Astrocyte of the cerebellum (primary cell): ENCODE data around the gene SCAF8.

Experiments
- DNase-seq: peaks from one replicate; pipeline ENCODE4 v3.0.0-alpha.2; 2011; ENCODE audit warnings: low read depth
- H3K4me3 ChIP-seq: 2 replicates; pipeline ENCODE4 v1.5.1; 2011; ENCODE audit warnings: mild to moderate bottlenecking, low read depth, low read length, moderate library complexity
- CTCF ChIP-seq: IDR thresholded peaks from 2 replicates; pipeline ENCODE4 v1.5.1; 2012; ENCODE audit warnings: low read length, low read depth, moderate library complexity, mild to moderate bottlenecking; ENCODE audit errors: missing control alignments
- in situ Hi-C: cut with HindIII; loops from 2 replicates; pipeline ENCODE4 v1.10.0; 2017; ENCODE audit warnings: low sequenced_read_pairs

Gene SCAF8

GRCh38 chr6:154745243-154745642, 12.0 kb downstream of the SCAF8 start:
- in situ Hi-C loops, result no loop called here

GRCh38 chr6:154749341-154749740, 16.1 kb downstream of the SCAF8 start:
- no peak for DNase-seq
- no peak overlapping the region for H3K4me3 ChIP-seq
- no peak for TF ChIP-seq CTCF
- in situ Hi-C loops, result no loop called here

More at GRCh38 chr6:154745243-154745642, 12.0 kb downstream of the SCAF8 start:
- TF ChIP-seq CTCF, result no peak
- no peak for DNase-seq
- H3K4me3 ChIP-seq, result no peak overlapping the region

GRCh38 chr6:154751011-154751800, 18.0 kb downstream of the SCAF8 start:
- no peak for TF ChIP-seq CTCF
- no peak for DNase-seq
- in situ Hi-C loops, result no loop called here
- H3K4me3 ChIP-seq, result no peak overlapping the region

GRCh38 chr6:154752022-154752421, 18.8 kb downstream of the SCAF8 start:
- in situ Hi-C loops, result no loop called here
- DNase-seq, result no peak
- no peak for TF ChIP-seq CTCF
- no peak overlapping the region for H3K4me3 ChIP-seq

- in situ Hi-C loops, result no loop called here
- peak; percentile 39 for DNase-seq
- H3K4me3 ChIP-seq, result no peak overlapping the region
- no peak for TF ChIP-seq CTCF
These were observed 20.9 kb downstream of the SCAF8 start for GRCh38 chr6:154754152-154754551.

- DNase-seq, result no peak
- TF ChIP-seq CTCF, result no peak
- in situ Hi-C loops, result no loop called here
- no peak overlapping the region for H3K4me3 ChIP-seq
These were observed 24.3 kb downstream of the SCAF8 start for GRCh38 chr6:154757352-154758050.
